ENCODE measurements around the gene TINCR. TPM values are rescaled to one million over a fixed set of nuclear protein-coding genes. Genes with fewer than 3 reads are reported as not detected.
"Not testable (repeated sequence)": the region's sequence is repeated elsewhere in the genome, so short reads cannot be mapped to it uniquely, and the experiment has no call there.

Gene TINCR
- polyA plus RNA-seq (ENCODE audit: low read depth in 6 of 6) = under 1 TPM in 3 of 6 donors, not detected in 3; 0.08 to 0.32 (median 0.12) TPM

DNA sequence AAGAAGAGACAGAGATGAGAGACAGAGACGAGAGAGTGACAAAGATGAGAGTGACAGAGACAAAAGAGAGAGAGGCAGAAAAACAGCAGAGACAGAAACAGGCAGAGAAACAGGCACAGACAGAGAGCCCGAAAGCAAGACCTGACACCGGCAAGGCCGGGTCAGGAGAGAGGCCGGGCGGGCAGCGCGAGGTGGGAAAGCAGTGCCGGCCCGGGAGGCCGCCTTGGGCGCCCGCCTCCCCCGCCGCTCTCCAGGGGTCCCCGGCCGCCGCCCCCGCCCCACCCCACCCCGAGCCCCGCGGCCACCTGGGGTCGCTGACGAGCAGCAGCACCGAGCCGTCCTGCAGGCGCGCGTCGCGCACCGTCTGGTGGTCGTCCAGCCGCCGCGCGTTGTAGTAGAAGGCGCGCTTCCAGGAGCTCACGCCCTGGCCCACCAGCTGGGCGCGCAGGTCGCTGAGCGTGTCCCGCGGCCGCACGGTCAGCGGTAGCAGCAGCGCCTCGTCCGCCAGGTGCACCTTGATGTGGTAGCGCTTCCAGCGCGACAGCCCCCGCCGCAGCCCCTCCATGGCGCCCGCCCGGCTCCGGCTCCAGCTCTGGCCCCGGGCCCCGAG is at the start of gene TINCR:
Gene TINCR (minus strand): TSS at position 594 of the 610 bp plus-strand sequence.
- Mint-ChIP-seq H3K27me3 (peaks cover 15 to 22% (median 15%) of the 10 kb centered on the region in 3 donors), H3K4me3 (no peak within 1 kb of the TSS), H3K4me1 (peaks cover 0 to 4% (median 0%) of the 10 kb centered on the region in 3 donors), H3K36me3 (peaks cover 0 to 2% of the 10 kb centered on the region in 2 donors), H3K27ac (no peak within 1 kb of the TSS), H3K9me3 (peaks cover 0 to 9% (median under 1%) of the 10 kb centered on the region in 7 donors)
- ATAC-seq (ENCODE audit: low read depth in 2 of 2) = no peak
- no peak for DNase-seq

DNA sequence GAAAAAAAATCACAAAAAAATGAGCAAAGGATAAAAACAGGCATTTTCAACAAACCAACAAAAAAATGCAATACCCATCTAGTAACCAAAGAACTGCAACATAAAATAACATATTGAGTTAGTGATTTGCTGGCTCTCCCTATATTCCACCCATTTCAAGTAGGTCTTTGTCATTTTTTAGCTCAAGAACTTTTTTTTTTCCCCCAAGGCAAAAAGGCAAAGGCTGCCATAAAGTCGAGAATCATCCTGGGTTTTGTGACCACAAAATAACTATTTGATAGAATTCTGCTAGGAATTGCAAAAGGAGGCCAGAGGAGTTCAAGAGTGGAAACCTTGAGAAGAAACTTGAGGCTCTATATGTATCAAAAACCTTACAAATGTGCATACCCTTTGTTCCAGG is 49.3 kb upstream of the TINCR start:
- H3K9me3 Mint-ChIP-seq = no peaks in the 10 kb centered on the region
- ATAC-seq (ENCODE audit: low read depth in 2 of 2) (no peak), DNase-seq (no peak)
- H3K4me3 Mint-ChIP-seq = peak overlapping the region in 2 of 8 donors; percentile 49 to 68
- peaks cover 19 to 23% of the 10 kb centered on the region in 2 donors for H3K36me3 Mint-ChIP-seq
- no peaks in the 10 kb centered on the region for H3K27me3 Mint-ChIP-seq
- H3K27ac Mint-ChIP-seq = peak overlapping the region in 1 of 6 donors; percentile 54
- H3K4me1 Mint-ChIP-seq = peaks cover 35 to 41% (median 36%) of the 10 kb centered on the region in 3 donors

DNA sequence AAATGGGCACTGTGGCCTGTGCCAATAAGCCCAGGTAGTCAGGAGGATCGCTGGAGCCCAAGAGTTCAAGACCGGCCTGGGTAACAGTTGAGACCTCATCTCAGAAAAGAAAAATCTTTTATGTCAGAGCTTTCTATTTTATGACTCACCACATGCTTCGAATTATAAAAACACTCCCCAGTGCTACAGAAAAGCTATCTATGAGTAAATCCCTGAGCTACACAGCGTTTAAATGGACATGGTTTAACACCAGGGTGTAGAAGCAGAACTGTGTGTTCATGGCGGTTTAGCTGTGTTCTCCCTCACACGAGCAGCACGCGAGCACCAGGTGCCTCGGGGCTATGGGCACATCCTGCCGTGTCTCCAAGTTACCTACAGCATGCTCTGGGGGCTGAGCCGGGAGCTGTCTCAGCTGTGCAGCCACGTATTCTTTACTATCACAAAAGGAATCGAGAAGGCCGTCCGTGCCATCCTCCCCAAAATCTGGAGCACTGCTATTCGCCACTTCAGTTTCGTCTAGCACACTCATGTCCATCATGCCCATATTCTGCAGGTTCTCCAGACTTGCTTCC is 48.1 kb upstream of the TINCR start:
- Mint-ChIP-seq H3K9me3 (no peaks in the 10 kb centered on the region), H3K4me1 (peaks cover 25 to 33% (median 27%) of the 10 kb centered on the region in 3 donors), H3K27me3 (no peaks in the 10 kb centered on the region), H3K27ac (peak overlapping the region in 1 of 6 donors; percentile 33), H3K36me3 (peaks cover 19 to 23% of the 10 kb centered on the region in 2 donors), H3K4me3 (peak overlapping the region in 1 of 8 donors; percentile 33)
- ATAC-seq (ENCODE audit: low read depth in 2 of 2) (no peak), DNase-seq (no peak)

DNA sequence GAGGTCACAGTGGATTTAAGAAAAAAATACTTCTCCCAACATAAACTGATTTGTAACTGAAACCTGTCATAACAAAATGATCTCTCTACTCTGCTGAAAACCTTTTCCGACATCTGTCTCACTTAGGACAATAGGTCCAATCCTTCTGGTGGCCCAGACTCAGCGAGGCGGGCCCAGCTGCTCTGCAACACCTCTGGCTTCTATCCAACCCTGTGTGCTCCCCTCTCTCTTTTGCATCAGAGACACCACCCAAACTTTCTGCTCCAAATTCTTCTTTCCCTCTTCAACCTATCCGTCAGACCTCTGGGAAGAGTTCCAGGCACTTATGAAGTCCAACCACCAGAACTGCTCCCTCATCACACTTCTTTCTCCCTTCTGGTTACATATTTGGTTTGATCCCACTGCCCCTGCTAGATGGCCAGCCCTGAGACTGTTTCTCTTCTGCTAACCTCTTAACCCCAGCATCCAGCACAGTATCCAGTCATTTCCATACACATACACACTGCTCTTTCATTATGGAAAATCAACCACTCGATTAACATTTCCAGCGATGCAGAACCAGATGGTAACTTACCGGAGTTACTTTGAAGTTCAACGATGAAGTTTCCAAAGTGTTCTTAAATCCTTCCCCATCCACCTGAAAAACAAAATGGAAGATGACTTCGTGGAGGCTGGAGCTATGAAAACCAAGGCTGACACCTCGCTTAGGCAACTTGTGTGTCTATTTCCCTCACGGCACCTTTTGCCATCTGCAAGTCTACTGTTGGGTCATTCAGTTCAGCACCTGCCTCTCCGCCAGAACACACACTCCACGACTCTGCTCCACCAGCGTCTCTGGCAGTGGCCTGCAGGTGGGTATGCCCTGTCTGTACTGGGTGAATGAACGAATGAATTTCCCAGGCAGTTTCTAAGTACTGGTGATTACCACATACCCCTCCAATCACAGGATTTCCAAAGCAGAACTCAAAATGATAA is 45.4 kb upstream of the TINCR start:
- peaks cover 7 to 17% (median 12%) of the 10 kb centered on the region in 3 donors for H3K4me1 Mint-ChIP-seq
- H3K27ac Mint-ChIP-seq = peak overlapping the region; percentile 24 to 76 (median 48)
- H3K4me3 Mint-ChIP-seq = no peak overlapping the region
- ATAC-seq (ENCODE audit: low read depth in 2 of 2) (no peak), DNase-seq (no peak)
- no peaks in the 10 kb centered on the region for H3K27me3 Mint-ChIP-seq
- H3K9me3 Mint-ChIP-seq = no peaks in the 10 kb centered on the region
- peaks cover 21 to 27% of the 10 kb centered on the region in 2 donors for H3K36me3 Mint-ChIP-seq

DNA sequence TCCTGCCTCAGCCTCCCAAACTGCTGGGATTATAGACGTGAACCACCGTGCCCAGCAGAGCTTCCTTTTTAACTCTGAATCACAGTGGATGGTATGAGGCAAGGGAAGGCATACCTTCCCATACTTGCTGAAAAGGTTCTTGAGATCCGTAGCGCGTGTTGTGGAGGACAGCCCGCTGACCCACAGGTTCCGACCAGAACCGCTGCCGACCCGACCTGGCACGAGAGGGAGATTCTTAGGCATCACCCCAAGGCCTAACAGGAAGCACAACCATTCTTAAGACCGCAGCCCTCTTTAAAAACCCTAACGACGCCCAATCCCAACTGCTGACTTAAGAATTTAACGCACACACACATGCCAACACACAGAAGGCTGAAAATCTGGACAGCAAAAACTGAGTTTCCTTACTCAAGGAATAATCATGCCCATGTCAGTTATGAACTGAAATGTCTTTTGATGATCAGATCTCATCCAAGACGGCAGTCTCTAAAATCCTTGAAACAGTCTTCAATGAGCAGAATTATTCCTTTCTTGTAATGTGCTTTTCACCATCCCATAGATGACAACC is 42.2 kb upstream of the TINCR start:
- Mint-ChIP-seq H3K27ac (no peak overlapping the region), H3K27me3 (no peaks in the 10 kb centered on the region), H3K36me3 (peaks cover 14 to 48% of the 10 kb centered on the region in 2 donors), H3K9me3 (no peaks in the 10 kb centered on the region), H3K4me1 (peaks cover 12 to 23% (median 19%) of the 10 kb centered on the region in 3 donors), H3K4me3 (no peak overlapping the region)
- DNase-seq = no peak
- ATAC-seq (ENCODE audit: low read depth in 2 of 2) = no peak

DNA sequence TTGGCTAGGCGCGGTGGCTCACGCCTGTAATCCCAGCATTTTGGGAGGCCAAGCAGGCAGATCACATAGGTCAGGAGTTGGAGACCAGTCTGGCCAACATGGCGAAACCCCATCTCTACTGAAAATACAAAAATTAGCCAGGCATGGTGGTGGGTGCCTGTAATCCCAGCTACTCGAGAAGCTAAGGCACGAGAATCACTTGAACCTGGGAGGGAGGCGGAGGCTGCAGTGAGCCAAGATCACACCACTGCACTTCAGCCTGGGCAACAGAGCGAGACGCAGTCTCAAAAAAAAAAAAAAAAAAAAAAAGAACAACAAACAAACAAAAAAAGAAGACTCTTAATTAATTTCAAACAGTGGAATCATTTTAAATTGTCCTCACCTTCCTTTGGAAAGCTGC is 41.0 kb upstream of the TINCR start:
- H3K27ac Mint-ChIP-seq = peak overlapping the region in 2 of 6 donors; percentile 24 to 49
- ATAC-seq (ENCODE audit: low read depth in 2 of 2) = not testable (repeated sequence)

DNA sequence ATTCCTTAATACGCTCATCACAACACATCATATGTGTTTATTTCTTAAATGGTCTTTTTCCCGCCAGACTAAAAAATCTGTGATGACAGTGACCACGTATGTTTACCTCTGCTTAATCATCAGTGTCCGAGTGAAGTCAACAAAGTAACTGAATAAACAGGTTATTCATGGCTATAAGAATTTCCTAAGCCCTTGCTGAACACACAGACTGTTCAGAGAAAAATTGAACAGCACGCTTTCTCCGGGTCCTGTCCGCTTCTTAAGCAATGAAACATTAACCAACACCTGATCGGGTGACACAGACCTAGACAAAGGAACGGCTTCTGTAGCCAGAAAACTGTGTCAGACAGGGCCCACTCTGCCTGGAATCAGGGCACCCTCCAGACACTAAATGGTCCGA is 40.5 kb upstream of the TINCR start:
- H3K4me1 Mint-ChIP-seq = peaks cover 12 to 21% (median 19%) of the 10 kb centered on the region in 3 donors
- no peak overlapping the region for H3K4me3 Mint-ChIP-seq
- no peaks in the 10 kb centered on the region for H3K27me3 Mint-ChIP-seq
- H3K36me3 Mint-ChIP-seq = peaks cover 20 to 48% of the 10 kb centered on the region in 2 donors
- H3K27ac Mint-ChIP-seq = peak overlapping the region in 3 of 6 donors; percentile 49 to 81 (median 68)
- no peaks in the 10 kb centered on the region for H3K9me3 Mint-ChIP-seq
- ATAC-seq (ENCODE audit: low read depth in 2 of 2) (no peak), DNase-seq (no peak)

More for the DNA sequence above, 41.0 kb upstream of the TINCR start:
- not testable (repeated sequence) for H3K4me3 Mint-ChIP-seq, H3K9me3 Mint-ChIP-seq, H3K27me3 Mint-ChIP-seq, DNase-seq
- Mint-ChIP-seq H3K36me3 (peaks cover 16 to 52% of the 10 kb centered on the region in 2 donors), H3K4me1 (peaks cover 12 to 23% (median 19%) of the 10 kb centered on the region in 3 donors)

DNA sequence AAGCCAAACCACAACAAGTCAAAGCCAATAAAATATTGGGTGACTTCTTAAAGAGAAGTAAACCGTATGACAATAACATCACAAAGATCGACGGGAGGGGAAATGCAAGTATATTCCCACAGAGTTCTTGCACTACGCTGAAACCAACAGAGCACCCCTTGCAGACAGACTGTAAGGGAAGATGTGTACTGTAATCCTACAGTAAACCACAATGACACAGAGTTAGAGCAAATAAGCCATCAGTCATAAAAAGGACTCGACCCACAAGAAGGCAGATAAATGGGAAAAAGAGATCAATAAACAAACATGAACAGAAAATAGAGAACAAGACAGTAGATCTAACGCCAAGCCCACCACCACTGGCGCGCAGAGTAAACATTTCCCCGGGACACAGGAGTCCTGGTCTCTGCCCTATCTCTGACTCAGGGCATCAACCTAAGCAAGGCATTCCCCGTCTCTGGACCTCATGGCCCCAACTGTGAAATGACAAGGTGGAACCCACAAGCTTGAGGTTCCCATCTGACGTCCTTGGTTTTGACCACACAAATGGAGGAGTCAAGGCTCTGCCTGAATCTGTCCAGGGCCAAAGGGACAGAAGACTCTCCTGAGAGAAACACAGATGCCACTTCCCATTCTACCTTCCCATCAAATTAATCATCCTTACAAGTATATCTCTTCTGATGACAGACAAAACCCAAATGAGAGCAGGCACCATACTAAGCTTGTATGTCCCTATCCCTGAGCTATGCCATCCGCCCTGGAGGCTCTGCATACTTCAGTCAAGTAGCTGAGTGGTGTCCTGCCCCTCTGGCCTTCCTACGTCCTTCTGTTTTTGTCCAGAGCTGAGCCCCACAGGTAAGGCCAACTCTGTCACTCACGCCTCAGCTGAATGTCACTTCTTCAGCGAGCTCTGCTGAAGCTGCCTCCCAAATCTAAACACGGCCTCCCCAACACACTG is 39.8 kb upstream of the TINCR start:
- DNase-seq (no peak), ATAC-seq (ENCODE audit: low read depth in 2 of 2) (no peak)
- Mint-ChIP-seq H3K27me3 (no peaks in the 10 kb centered on the region), H3K27ac (peak overlapping the region in 2 of 6 donors; percentile 68 to 81), H3K4me1 (peaks cover 12 to 15% (median 15%) of the 10 kb centered on the region in 3 donors), H3K36me3 (peaks cover 14 to 41% of the 10 kb centered on the region in 2 donors), H3K4me3 (no peak overlapping the region), H3K9me3 (no peaks in the 10 kb centered on the region)

DNA sequence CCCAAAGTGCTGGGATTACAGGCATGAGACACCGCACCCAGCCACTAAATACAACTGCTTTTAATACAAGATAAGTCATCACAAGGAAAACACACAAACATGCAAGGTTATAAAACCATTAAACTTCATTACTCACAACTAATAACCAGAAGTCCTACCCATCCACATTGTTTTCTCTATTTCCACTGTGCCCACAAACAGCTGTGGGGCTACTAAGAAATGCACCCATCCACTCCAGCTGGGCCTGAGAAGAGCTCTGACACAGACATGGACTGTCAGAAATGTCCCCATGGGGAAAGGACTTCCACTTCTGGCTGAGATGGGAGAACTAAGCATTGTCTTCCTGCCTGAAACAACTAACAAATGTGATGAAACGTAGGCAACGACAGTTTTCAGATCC is 37.6 kb upstream of the TINCR start:
- Mint-ChIP-seq H3K27ac (peak overlapping the region in 2 of 6 donors; percentile 56 to 92), H3K4me3 (no peak overlapping the region), H3K9me3 (no peaks in the 10 kb centered on the region), H3K36me3 (peaks cover 12 to 48% of the 10 kb centered on the region in 2 donors), H3K4me1 (peaks cover 12 to 17% (median 15%) of the 10 kb centered on the region in 3 donors), H3K27me3 (no peaks in the 10 kb centered on the region)
- DNase-seq (no peak), ATAC-seq (ENCODE audit: low read depth in 2 of 2) (no peak)

DNA sequence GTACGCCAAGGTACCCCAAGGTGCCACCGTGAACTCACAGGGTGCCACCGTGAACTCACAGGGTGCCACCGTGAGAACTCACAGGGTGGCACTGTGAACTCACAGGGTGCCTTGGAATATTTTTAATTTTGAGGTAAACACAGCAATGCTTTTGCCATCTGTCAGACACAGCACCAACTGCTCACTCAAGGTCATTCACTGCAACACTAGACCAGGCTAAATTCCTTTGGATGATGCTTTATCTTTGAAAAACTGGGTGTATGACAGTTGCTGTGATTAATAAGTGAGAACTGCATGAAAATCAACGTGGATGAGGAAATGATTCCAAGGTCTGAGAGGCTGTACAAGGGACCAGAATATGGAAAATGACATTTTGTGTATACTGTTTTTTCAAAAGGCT is 35.9 kb upstream of the TINCR start:
- Mint-ChIP-seq H3K4me3 (peak overlapping the region in 1 of 8 donors; percentile 17), H3K4me1 (peaks cover 12 to 23% (median 20%) of the 10 kb centered on the region in 3 donors), H3K27me3 (no peaks in the 10 kb centered on the region), H3K36me3 (peaks cover 6 to 55% of the 10 kb centered on the region in 2 donors), H3K27ac (no peak overlapping the region), H3K9me3 (no peaks in the 10 kb centered on the region)
- no peak for DNase-seq
- ATAC-seq (ENCODE audit: low read depth in 2 of 2) = no peak

DNA sequence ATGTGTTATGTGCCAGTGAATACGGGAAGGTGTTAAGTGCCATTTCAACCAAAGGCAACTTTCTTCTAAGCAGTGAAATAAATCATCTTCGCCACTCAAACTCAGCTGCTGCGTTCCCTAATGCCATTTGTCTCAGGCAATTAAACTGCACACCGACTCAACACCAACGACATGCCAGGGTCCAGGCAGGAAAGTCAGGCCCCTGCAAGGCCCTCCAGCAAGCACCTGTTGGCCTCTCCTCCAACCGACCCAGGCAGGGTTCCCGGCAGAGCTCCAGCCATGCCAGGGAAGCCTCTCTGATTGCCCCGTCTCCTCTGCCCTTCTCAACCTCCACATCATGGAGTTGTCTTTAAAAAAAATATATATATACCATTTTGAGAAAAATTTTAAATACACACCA is 33.0 kb upstream of the TINCR start:
- peaks cover 6 to 49% of the 10 kb centered on the region in 2 donors for H3K36me3 Mint-ChIP-seq
- no peaks in the 10 kb centered on the region for H3K9me3 Mint-ChIP-seq
- ATAC-seq (ENCODE audit: low read depth in 2 of 2) (no peak), DNase-seq (no peak)
- peak overlapping the region in 1 of 6 donors; percentile 74 for H3K27ac Mint-ChIP-seq
- H3K4me1 Mint-ChIP-seq = peaks cover 5 to 16% (median 15%) of the 10 kb centered on the region in 3 donors
- no peaks in the 10 kb centered on the region for H3K27me3 Mint-ChIP-seq
- no peak overlapping the region for H3K4me3 Mint-ChIP-seq

DNA sequence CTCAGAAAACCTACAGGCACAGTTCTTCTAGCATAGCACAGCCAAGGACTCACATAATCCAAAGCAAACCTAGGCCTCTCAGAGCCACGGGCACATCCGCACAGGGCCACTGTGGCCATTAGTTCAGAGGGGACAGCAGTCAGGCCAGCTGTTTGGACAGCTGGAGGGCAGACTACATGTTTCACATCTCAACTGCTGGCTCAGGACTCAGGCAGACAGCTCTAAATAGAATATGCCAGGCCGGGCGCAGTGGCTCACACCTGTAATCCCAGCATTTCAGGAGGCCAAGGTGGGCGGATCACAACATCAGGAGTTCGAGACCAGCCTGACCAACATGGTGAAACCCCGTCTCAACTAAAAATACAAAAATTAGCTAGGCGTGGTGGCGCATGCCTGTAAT is 28.0 kb upstream of the TINCR start:
- no peak for ATAC-seq (ENCODE audit: low read depth in 2 of 2)
- Mint-ChIP-seq H3K27ac (peak overlapping the region in 1 of 6 donors; percentile 37), H3K9me3 (no peaks in the 10 kb centered on the region)

More for the DNA sequence above, 28.0 kb upstream of the TINCR start:
- Mint-ChIP-seq H3K4me3 (no peak overlapping the region), H3K27me3 (no peaks in the 10 kb centered on the region), H3K4me1 (peaks cover 0 to 12% (median 6%) of the 10 kb centered on the region in 3 donors), H3K36me3 (peaks cover 15 to 36% of the 10 kb centered on the region in 2 donors)
- DNase-seq = no peak

Data from naive B cell (primary cell).